Esophagus muscularis mucosa (tissue), 4 donors: ENCODE data around the gene GASK1A. TPM values are rescaled to one million over a fixed set of nuclear protein-coding genes. Genes with fewer than 3 reads are reported as not detected.

ENCODE experiments used
- DNase-seq: peaks from one replicate; pipeline ENCODE4 v3.0.0-alpha.2; 2017; ENCODE audit errors: extremely low spot score
- H3K27ac ChIP-seq, 4 donors: fragments of 200-600 bp; sonication (generic); replicated peaks in 1 of 4; 1 replicate in 3 of 4; 2 replicates in 1 of 4; pipeline ENCODE4 v1.5.1; 2016 to 2019; ENCODE audit warnings: mild to moderate bottlenecking in 1 of 4
- H3K27me3 ChIP-seq, 4 donors: fragments of 200-600 bp; sonication (generic); one replicate each; pipeline versions ENCODE4 v1.5.1 to v1.6.0; 2016 to 2019
- H3K36me3 ChIP-seq, 4 donors: fragments of 200-600 bp; sonication (generic); one replicate each; pipeline ENCODE4 v1.5.1; 2016 to 2019
- H3K4me1 ChIP-seq, 4 donors: fragments of 200-600 bp; sonication (generic); one replicate each; pipeline ENCODE4 v1.5.1; 2016 to 2019
- H3K4me3 ChIP-seq, 4 donors: fragments of 200-600 bp; sonication (generic); 1 replicate in 2 of 4; 2 replicates in 2 of 4; pipeline ENCODE4 v1.5.1; 2016 to 2019; ENCODE audit warnings: mild to moderate bottlenecking in 4 of 4, moderate library complexity in 1 of 4
- H3K9me3 ChIP-seq, 4 donors: fragments of 200-600 bp; sonication (generic); 1 replicate in 3 of 4; 2 replicates in 1 of 4; pipeline ENCODE4 v1.5.1; 2016 to 2019
- EP300 ChIP-seq: sonication (generic); formaldehyde crosslinking; IDR thresholded peaks from one replicate; pipeline ENCODE4 v1.6.1; 2017; ENCODE audit warnings: antibody characterized with exemption
- POLR2A ChIP-seq: fragments of 450-650 bp; IDR thresholded peaks from one replicate; pipeline ENCODE4 v1.6.1; 2017; ENCODE audit warnings: antibody characterized with exemption, moderate library complexity, mild to moderate bottlenecking, low read depth
- POLR2AphosphoS5 ChIP-seq, 2 donors: sonication (generic); formaldehyde crosslinking; IDR thresholded peaks; one replicate each; pipeline ENCODE4 v1.6.1; 2017; ENCODE audit warnings: antibody characterized with exemption in 2 of 2
- WGBS: methylation state at CpG from one replicate; pipeline ENCODE4 v1.1.5; 2018; 5-methylcytosine and 5-hydroxymethylcytosine counted together
- intact Hi-C: fragments of 100-400 bp; cut with DNase I; formaldehyde crosslinking; loops from one replicate; pipeline ENCODE4 v1.15.1; 2023
- total RNA-seq, 4 donors: library from RNA; depleted of rRNA; stranded (reverse); fragments of >200 nt; gene quantifications; one replicate each; pipeline versions ENCODE4 v1.1.0 to v1.2.1, GENCODE V29; 2016
- TF ChIP-seq, protein P1 (sequence below), 3 experiments: fragments of 200-600 bp in 2 of 3; fragments of 450-650 bp in 1 of 3; sonication (generic) in 2 of 3; IDR thresholded peaks; one replicate each; pipeline ENCODE4 v1.5.1; 2017 to 2019; ENCODE audit warnings: antibody characterized with exemption in 3 of 3, mild to moderate bottlenecking in 2 of 3, moderate library complexity in 1 of 3

The GASK1A gene
- total RNA-seq, 4 donors from 2014 or later: 10.2 to 22.1 (median 15.8) TPM

GRCh38 chr3:43012174-43012573 lies 33.1 kb downstream of the GASK1A start:
- intact Hi-C loops: no loop called here
- no peaks in the 10 kb centered on the region for H3K9me3 ChIP-seq
- no peaks in the 10 kb centered on the region for H3K27me3 ChIP-seq
- no peaks in the 10 kb centered on the region for H3K36me3 ChIP-seq
- H3K4me3 ChIP-seq: no peak overlapping the region
- H3K27ac ChIP-seq: no peak overlapping the region
- no peak for TF ChIP-seq EP300
- TF ChIP-seq POLR2A: no peak
- no peak for TF ChIP-seq POLR2AphosphoS5 (IDR thresholded peaks at IDR 0.05)
- TF ChIP-seq, protein P1, sequence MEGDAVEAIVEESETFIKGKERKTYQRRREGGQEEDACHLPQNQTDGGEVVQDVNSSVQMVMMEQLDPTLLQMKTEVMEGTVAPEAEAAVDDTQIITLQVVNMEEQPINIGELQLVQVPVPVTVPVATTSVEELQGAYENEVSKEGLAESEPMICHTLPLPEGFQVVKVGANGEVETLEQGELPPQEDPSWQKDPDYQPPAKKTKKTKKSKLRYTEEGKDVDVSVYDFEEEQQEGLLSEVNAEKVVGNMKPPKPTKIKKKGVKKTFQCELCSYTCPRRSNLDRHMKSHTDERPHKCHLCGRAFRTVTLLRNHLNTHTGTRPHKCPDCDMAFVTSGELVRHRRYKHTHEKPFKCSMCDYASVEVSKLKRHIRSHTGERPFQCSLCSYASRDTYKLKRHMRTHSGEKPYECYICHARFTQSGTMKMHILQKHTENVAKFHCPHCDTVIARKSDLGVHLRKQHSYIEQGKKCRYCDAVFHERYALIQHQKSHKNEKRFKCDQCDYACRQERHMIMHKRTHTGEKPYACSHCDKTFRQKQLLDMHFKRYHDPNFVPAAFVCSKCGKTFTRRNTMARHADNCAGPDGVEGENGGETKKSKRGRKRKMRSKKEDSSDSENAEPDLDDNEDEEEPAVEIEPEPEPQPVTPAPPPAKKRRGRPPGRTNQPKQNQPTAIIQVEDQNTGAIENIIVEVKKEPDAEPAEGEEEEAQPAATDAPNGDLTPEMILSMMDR (IDR thresholded peaks at IDR 0.05): no peak
- peaks cover 0 to 5% (median 0%) of the 10 kb centered on the region in 4 donors for H3K4me1 ChIP-seq
- DNase-seq: no peak

- 84% methylated on average over 2 of the region's 2 CpGs for WGBS
- Histone ChIP-seq H3K27ac (no peak overlapping the region), H3K4me1 (peaks cover 0 to 5% (median 0%) of the 10 kb centered on the region in 4 donors), H3K4me3 (no peak overlapping the region), H3K9me3 (no peaks in the 10 kb centered on the region), H3K36me3 (no peaks in the 10 kb centered on the region), H3K27me3 (no peaks in the 10 kb centered on the region)
- intact Hi-C loops: no loop called here
- TF ChIP-seq, protein P1 (IDR thresholded peaks at IDR 0.05): no peak
- TF ChIP-seq POLR2AphosphoS5 (IDR thresholded peaks at IDR 0.05): no peak
- no peak for DNase-seq
Measured at GRCh38 chr3:43013256-43013655, 34.1 kb downstream of the GASK1A start.

DNA sequence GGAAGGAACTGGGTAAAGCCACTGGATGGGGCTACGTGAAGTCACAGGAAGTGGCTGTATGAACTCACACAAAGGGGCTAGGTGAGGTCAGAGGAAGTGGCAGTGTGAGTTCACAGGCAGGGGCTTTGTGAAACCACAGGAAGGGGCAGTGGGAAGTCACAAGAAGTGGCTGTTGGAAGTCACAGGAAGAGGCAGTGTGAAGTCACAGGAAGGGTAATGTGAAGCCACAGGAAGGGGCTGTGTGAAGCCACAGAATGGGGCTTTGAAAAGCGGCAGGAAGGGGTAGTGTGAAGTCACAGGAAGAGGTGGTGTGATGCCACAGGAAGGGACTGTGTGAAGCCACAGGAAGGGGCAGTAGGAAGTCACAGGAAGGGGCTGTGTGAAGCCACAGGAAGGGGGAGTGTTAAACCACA lies 34.6 kb downstream of the GASK1A start:
- no peaks in the 10 kb centered on the region for H3K36me3 ChIP-seq
- H3K4me3 ChIP-seq: no peak overlapping the region
- 83% methylated on average over 2 of the region's 2 CpGs for WGBS
- peaks cover 0 to 7% (median 1%) of the 10 kb centered on the region in 4 donors for H3K4me1 ChIP-seq
- intact Hi-C loops: no loop called here
- no peak for DNase-seq
- H3K27me3 ChIP-seq: no peaks in the 10 kb centered on the region
- no peak overlapping the region for H3K27ac ChIP-seq
- TF ChIP-seq, protein P1 (IDR thresholded peaks at IDR 0.05): no peak
- TF ChIP-seq POLR2AphosphoS5 (IDR thresholded peaks at IDR 0.05): no peak
- no peak for TF ChIP-seq POLR2A
- no peak for TF ChIP-seq EP300
- no peaks in the 10 kb centered on the region for H3K9me3 ChIP-seq

DNA sequence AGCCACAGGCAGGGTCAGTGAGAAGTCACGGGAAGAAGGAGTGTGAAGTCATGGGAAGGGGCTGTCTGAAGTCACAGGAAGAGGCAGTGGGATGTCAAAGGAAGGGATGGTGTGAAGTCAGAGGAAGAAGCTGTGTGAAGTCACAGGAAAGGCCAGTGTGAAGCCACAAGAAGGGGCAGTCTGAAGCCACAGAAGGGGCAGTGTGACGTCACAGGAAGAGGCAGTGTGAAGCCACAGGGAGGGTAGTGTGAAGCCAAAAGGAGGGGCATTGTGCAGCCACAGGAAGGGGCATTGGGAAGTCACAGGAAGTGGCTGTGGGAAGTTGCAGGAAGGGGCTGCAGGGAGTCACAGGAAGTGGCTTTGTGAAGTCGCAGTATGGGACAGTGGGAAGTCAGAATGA lies 35.1 kb downstream of the GASK1A start:
- H3K9me3 ChIP-seq: no peaks in the 10 kb centered on the region
- no peak overlapping the region for H3K4me3 ChIP-seq
- H3K27me3 ChIP-seq: no peaks in the 10 kb centered on the region
- H3K36me3 ChIP-seq: no peaks in the 10 kb centered on the region
- intact Hi-C loops: no loop called here
- TF ChIP-seq, protein P1 (IDR thresholded peaks at IDR 0.05): no peak
- no peak for TF ChIP-seq POLR2AphosphoS5 (IDR thresholded peaks at IDR 0.05)
- no peak for TF ChIP-seq POLR2A
- no peak for TF ChIP-seq EP300
- 84% methylated on average over 3 of the region's 3 CpGs for WGBS
- no peak overlapping the region for H3K27ac ChIP-seq
- DNase-seq: no peak
- peaks cover 2 to 12% (median 6%) of the 10 kb centered on the region in 4 donors for H3K4me1 ChIP-seq

DNA sequence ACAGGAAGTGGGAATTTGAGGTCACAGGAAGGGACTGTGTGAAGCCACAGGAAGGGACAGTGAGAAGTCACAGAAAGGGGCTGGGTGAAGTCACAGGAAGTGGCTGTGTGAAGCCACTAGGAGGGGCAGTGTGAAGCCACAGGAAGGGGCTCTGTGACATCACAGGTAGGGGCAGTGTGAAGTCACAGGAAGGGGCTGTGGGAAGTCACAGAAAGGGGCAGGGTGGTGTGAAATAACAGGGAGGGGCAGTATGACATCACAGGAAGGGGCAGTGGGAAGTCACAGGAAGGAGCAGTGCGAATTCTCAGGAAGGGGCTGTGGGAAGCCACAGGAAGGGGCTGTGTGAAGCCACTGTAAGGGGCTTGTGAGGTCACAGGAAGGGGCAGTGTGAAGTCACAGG lies 35.8 kb downstream of the GASK1A start:
- Histone ChIP-seq H3K36me3 (no peaks in the 10 kb centered on the region), H3K4me3 (no peak overlapping the region), H3K9me3 (no peaks in the 10 kb centered on the region), H3K4me1 (peaks cover 6 to 19% (median 11%) of the 10 kb centered on the region in 4 donors), H3K27me3 (no peaks in the 10 kb centered on the region), H3K27ac (no peak overlapping the region)
- DNase-seq: no peak
- TF ChIP-seq EP300: no peak
- TF ChIP-seq, protein P1 (IDR thresholded peaks at IDR 0.05): no peak
- no peak for TF ChIP-seq POLR2A
- TF ChIP-seq POLR2AphosphoS5 (IDR thresholded peaks at IDR 0.05): no peak
- intact Hi-C loops: no loop called here
- WGBS: 76% methylated on average over 1 of the region's 1 CpG
